GM23338 (cell line): Measurements from ENCODE around the gene RFC5. TPM values are rescaled to one million over a fixed set of nuclear protein-coding genes. Genes with fewer than 3 reads are reported as not detected.

ENCODE experiments used
- CREB1 ChIP-seq: fragments of 250-450 bp; sonication (Bioruptor Pico); IDR thresholded peaks from 2 replicates; pipeline ENCODE4 v1.5.0; 2020; ENCODE audit warnings: low read depth, mild to moderate bottlenecking, moderate library complexity
- EZH2 ChIP-seq: fragments of 200-600 bp; sonication (generic); IDR thresholded peaks from one replicate; pipeline ENCODE4 v1.8.0; 2017; ENCODE audit warnings: antibody characterized with exemption, mild to moderate bottlenecking, low read depth; ENCODE audit not compliant: unreplicated experiment
- JUNB ChIP-seq: IDR thresholded peaks from one replicate; pipeline ENCODE4 v1.6.1; 2016; ENCODE audit warnings: antibody characterized with exemption; ENCODE audit not compliant: unreplicated experiment
- POLR2AphosphoS5 ChIP-seq: IDR thresholded peaks from 2 replicates; pipeline ENCODE4 v1.6.1; 2016; ENCODE audit warnings: antibody characterized with exemption, low read depth
- ZNF331 ChIP-seq: fragments of 250-450 bp; sonication (Bioruptor Pico); IDR thresholded peaks from 2 replicates; pipeline ENCODE4 v1.5.0; 2020; ENCODE audit warnings: low read depth, mild to moderate bottlenecking, moderate library complexity
- polyA plus RNA-seq: library from polyadenylated mRNA; unstranded; fragments of >200 nt; fragmentation: Nextera tagmentation; extraction: Ambion mirVana; gene quantifications from 2 replicates; pipeline ENCODE4 v1.2.1, GENCODE V29; 2016
- total RNA-seq: library from RNA; depleted of rRNA; stranded (reverse); fragments of >200 nt; shearing (Covaris generic); gene quantifications from 2 replicates; pipeline ENCODE4 v1.2.3, GENCODE V29; 2014
- TF ChIP-seq, protein P1 (sequence below): fragments of 250-450 bp; sonication (Bioruptor Pico); IDR thresholded peaks from 2 replicates; pipeline ENCODE4 v1.5.0; 2020; ENCODE audit warnings: mild to moderate bottlenecking, moderate library complexity
- TF ChIP-seq, protein P2 (sequence below): IDR thresholded peaks from one replicate; pipeline ENCODE4 v1.6.1; 2018; ENCODE audit warnings: antibody characterized with exemption; ENCODE audit not compliant: unreplicated experiment
- TF ChIP-seq, protein P3 (sequence below), 2 experiments: fragments of 200-600 bp in 1 of 2; sonication (generic) in 1 of 2; conservative IDR thresholded peaks; 2 replicates each; pipeline versions ENCODE4 v1.5.1 to v1.6.1; 2016 to 2017; ENCODE audit warnings: antibody characterized with exemption in 2 of 2, low read depth in 2 of 2, mild to moderate bottlenecking in 2 of 2, moderate library complexity in 1 of 2

Gene RFC5
- total and polyA plus RNA-seq, 2 experiments from 2014 or later = 35.0 to 53.2 TPM

DNA sequence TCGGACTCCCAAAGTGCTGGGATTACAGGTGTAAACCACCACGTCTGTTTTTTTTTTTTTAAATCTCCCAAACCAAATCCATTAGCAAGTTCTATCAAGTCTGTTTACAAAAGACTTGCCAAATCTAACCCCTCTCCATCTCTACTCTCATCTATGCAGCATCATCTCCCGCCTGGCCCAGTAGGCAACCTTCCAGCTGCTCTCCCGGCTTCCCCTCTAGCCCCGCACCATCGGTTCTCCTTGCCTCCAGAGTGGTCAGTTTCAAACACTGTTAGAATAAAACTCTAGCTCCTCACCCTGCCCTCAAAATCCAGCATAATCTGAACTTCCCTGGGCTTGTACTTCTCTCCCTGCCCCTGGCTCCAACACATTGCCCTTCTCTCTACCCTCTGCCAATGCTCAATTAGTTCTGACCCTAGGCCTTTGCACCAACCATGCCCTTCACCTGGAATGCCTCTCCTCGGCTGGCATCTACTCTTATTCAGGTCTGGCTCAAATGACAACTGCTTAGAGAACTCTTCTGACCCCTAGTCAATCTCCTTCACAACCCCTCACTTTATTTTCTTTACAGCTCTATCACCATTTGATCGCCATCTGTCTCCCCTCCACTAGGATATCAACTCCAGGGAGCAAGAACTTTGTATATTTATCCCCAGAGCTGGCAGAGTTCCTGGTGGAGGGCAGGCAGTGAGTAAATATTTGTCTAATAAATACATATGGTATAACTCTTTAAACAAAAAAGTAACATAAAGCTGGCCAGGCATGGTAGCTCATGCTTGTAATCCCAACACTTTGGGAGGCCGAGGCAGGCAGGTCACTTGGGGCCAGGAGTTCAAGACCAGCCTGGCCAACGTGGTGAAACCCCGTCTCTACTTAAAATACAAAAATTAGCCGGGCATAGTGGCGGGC, 39.6 kb downstream of the RFC5 start (continued):
- TF ChIP-seq, protein P1, sequence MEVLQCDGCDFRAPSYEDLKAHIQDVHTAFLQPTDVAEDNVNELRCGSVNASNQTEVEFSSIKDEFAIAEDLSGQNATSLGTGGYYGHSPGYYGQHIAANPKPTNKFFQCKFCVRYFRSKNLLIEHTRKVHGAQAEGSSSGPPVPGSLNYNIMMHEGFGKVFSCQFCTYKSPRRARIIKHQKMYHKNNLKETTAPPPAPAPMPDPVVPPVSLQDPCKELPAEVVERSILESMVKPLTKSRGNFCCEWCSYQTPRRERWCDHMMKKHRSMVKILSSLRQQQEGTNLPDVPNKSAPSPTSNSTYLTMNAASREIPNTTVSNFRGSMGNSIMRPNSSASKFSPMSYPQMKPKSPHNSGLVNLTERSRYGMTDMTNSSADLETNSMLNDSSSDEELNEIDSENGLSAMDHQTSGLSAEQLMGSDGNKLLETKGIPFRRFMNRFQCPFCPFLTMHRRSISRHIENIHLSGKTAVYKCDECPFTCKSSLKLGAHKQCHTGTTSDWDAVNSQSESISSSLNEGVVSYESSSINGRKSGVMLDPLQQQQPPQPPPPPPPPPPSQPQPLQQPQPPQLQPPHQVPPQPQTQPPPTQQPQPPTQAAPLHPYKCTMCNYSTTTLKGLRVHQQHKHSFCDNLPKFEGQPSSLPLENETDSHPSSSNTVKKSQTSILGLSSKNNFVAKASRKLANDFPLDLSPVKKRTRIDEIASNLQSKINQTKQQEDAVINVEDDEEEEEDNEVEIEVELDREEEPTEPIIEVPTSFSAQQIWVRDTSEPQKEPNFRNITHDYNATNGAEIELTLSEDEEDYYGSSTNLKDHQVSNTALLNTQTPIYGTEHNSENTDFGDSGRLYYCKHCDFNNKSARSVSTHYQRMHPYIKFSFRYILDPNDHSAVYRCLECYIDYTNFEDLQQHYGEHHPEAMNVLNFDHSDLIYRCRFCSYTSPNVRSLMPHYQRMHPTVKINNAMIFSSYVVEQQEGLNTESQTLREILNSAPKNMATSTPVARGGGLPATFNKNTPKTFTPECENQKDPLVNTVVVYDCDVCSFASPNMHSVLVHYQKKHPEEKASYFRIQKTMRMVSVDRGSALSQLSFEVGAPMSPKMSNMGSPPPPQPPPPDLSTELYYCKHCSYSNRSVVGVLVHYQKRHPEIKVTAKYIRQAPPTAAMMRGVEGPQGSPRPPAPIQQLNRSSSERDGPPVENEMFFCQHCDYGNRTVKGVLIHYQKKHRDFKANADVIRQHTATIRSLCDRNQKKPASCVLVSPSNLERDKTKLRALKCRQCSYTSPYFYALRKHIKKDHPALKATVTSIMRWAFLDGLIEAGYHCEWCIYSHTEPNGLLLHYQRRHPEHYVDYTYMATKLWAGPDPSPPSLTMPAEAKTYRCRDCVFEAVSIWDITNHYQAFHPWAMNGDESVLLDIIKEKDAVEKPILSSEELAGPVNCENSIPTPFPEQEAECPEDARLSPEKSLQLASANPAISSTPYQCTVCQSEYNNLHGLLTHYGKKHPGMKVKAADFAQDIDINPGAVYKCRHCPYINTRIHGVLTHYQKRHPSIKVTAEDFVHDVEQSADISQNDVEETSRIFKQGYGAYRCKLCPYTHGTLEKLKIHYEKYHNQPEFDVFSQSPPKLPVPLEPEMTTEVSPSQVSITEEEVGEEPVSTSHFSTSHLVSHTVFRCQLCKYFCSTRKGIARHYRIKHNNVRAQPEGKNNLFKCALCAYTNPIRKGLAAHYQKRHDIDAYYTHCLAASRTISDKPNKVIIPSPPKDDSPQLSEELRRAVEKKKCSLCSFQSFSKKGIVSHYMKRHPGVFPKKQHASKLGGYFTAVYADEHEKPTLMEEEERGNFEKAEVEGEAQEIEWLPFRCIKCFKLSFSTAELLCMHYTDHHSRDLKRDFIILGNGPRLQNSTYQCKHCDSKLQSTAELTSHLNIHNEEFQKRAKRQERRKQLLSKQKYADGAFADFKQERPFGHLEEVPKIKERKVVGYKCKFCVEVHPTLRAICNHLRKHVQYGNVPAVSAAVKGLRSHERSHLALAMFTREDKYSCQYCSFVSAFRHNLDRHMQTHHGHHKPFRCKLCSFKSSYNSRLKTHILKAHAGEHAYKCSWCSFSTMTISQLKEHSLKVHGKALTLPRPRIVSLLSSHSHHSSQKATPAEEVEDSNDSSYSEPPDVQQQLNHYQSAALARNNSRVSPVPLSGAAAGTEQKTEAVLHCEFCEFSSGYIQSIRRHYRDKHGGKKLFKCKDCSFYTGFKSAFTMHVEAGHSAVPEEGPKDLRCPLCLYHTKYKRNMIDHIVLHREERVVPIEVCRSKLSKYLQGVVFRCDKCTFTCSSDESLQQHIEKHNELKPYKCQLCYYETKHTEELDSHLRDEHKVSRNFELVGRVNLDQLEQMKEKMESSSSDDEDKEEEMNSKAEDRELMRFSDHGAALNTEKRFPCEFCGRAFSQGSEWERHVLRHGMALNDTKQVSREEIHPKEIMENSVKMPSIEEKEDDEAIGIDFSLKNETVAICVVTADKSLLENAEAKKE (CRISPR knock-in tag) = no peak
- TF ChIP-seq CREB1 (CRISPR knock-in tag) (no peak), JUNB (no peak), ZNF331 (CRISPR knock-in tag) (no peak), POLR2AphosphoS5 (no peak), EZH2 (no peak)
- TF ChIP-seq, protein P2, sequence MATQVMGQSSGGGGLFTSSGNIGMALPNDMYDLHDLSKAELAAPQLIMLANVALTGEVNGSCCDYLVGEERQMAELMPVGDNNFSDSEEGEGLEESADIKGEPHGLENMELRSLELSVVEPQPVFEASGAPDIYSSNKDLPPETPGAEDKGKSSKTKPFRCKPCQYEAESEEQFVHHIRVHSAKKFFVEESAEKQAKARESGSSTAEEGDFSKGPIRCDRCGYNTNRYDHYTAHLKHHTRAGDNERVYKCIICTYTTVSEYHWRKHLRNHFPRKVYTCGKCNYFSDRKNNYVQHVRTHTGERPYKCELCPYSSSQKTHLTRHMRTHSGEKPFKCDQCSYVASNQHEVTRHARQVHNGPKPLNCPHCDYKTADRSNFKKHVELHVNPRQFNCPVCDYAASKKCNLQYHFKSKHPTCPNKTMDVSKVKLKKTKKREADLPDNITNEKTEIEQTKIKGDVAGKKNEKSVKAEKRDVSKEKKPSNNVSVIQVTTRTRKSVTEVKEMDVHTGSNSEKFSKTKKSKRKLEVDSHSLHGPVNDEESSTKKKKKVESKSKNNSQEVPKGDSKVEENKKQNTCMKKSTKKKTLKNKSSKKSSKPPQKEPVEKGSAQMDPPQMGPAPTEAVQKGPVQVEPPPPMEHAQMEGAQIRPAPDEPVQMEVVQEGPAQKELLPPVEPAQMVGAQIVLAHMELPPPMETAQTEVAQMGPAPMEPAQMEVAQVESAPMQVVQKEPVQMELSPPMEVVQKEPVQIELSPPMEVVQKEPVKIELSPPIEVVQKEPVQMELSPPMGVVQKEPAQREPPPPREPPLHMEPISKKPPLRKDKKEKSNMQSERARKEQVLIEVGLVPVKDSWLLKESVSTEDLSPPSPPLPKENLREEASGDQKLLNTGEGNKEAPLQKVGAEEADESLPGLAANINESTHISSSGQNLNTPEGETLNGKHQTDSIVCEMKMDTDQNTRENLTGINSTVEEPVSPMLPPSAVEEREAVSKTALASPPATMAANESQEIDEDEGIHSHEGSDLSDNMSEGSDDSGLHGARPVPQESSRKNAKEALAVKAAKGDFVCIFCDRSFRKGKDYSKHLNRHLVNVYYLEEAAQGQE = no peak
- TF ChIP-seq, protein P3, sequence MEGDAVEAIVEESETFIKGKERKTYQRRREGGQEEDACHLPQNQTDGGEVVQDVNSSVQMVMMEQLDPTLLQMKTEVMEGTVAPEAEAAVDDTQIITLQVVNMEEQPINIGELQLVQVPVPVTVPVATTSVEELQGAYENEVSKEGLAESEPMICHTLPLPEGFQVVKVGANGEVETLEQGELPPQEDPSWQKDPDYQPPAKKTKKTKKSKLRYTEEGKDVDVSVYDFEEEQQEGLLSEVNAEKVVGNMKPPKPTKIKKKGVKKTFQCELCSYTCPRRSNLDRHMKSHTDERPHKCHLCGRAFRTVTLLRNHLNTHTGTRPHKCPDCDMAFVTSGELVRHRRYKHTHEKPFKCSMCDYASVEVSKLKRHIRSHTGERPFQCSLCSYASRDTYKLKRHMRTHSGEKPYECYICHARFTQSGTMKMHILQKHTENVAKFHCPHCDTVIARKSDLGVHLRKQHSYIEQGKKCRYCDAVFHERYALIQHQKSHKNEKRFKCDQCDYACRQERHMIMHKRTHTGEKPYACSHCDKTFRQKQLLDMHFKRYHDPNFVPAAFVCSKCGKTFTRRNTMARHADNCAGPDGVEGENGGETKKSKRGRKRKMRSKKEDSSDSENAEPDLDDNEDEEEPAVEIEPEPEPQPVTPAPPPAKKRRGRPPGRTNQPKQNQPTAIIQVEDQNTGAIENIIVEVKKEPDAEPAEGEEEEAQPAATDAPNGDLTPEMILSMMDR (conservative IDR thresholded peaks at IDR 0.05; ENCODE audit: low read depth in 2 of 2) = no peak
